NCI-H128 (cell line): ENCODE measurements around the gene ETV7.

Experiments
- DNase-seq: peaks from one replicate; lab custom pipeline; 2025; ENCODE audit not compliant: unreplicated experiment; lab: John Stamatoyannopoulos, UW

Gene ETV7

DNA sequence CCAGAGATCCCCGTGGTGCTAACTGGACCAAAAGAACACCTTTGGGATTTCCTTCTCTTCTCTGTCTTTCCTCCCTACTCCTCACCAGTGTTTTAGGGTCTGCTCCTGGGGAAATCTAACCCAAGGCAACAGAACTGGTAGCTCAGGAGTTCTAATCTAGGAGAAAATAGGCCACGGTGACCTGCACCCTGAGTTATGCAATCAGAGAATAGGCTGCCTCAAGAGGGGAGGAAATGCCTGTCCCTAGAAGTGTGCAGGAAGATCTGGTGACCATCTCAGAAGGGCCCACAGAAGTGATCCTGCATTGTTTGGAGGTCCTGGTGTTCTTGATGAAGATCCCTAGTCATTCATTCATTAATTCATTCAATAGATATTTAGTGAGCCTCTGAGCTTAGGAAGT lies 3.4 kb downstream of the ETV7 start:
- no peak for DNase-seq

DNA sequence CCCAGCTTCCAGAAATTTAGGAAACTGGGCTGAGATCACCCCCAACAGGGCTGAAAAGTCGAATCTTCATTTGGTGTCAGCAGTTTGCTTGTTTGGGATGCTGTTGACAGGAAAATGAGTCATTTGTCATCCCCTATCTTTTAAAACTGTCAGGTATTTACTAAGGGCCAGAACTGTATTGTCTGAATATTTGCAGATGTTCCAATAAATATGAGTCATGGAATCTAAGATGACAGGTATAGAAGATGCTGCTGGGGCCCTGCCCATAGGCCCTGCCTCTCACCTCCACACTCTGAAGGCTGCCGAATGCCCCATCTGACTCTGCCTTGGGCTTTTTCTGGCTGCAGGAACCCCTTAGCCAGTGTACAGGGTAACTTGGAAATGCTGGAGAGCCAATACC lies 3.9 kb downstream of the ETV7 start:
- no peak for DNase-seq

DNA sequence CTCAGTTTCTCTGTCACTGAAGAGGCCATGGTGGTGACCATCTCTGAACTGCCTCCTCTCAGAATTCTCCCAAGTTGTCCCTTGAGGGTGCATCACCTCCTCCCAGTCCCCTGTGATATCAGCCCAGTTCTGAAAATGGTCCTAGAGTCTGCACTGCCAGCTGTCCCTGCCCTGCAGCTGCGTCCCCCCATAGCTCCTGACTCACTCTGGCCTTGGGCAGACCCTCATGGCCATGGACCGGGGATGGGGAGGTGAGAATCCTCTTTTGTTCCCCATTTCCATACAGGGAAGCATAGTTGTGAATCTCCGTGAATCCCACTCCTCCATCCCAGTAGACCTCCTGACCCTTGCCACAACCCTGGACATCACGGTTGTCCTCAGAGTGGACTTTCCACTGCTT lies 4.5 kb downstream of the ETV7 start:
- DNase-seq = no peak

DNA sequence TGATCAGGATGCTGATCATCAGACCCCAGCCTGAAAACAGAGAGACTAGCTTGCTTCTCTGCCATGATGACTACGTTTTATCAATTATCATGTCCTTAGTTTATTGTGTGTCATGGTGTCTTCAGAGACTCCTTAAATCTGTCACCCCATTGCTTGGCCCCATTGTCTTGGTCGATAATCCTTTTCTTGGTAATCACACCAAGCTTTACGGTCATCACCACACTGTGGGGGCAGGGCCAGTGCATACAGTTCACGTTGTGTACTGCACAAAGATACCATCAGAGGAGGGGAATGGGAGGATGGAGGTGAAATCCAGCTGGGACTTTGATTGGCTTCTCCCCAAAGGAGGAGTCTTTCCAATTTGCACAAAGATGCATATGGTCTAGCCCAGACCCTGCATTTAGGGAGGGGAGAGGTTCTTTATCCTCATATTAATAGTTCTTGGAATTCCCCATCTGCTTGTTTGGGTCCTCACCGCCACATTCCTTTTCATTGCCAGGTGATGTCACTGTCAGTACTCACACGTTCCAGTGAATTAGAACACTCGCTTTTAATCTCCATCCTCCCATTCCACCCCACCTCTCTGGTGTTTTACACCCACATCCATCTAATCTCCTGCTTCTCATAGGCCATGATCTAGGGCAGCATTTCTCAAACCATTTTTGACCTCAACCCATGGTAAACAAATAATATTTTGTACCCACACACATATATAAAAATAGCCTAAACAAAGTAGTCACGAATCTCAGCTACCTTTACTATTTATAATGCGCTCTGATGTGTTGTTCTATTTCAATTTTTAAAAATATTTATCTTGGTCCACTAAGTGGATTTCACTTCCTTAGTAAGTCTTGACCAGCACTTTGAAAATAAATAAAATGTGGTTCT lies 5.7 kb downstream of the ETV7 start:
- no peak for DNase-seq

DNA sequence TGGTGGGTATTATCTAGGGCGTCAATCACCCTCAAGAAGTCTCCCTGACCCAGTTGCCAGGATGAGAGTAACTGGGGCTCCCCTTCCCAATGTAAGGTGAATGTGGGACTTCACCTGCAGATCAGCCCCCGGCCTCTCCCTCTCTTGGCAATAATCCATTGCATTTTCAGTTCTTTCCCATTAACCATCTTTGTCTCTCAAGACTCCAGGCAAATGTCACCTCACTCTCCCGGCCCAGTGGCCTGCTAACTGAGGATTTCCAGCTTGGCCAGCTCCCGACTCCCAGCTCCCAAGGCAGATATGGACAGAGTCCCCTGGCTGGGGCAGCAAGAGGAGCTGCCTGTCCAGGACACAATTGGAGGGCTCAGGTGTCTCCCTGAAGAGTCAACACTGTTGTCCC lies 7.3 kb downstream of the ETV7 start:
- DNase-seq = no peak

DNA sequence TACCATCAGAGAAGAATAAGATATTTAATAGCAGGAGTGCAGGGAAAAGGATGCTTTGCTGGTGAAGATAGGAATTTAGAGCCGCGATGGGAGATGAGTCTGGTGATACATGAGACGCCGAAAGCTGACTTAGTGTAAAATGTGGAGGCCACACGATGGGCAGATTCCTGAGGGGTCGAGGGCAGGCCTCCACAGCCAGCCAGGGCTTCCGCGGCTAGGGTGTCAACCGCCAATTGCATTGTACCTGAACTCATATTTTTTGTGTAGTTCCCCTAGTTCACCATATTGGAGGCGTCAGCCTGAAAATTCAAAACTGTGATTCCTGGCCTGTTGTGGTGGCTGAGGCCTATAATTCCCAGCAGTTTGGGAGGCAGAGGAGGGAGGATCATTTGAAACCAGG lies 8.5 kb downstream of the ETV7 start:
- no peak for DNase-seq

DNA sequence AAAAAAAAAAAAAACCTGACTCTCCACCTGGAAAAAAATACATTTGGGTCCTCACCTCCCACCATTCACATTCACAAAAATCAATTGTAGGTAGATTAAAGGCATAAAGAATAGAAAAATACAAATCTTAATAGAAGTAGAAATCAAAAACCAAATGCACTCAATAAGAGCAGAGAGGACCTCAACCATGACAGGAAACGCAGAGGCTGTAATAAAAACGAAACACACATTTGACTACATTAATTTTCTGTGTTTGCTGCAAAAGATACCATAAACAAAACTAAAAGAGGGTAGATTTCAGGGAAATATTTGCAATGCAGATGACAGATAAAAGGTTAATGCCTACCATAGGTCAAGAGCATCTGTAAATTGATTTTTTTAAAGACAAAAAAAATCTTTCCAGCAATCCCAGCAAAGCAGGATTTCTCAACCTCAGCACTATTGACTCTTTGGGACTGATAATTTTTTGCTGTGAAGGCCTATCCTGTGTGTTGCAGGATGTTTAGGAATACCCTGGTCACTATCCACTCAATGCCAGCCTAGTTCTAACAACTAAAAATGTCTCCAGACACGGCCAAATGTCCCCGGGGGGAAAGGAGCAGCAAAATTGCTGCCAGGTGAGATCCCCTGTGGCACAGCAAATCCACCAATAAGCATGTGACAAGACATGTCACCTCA lies 9.1 kb downstream of the ETV7 start:
- no peak for DNase-seq

DNA sequence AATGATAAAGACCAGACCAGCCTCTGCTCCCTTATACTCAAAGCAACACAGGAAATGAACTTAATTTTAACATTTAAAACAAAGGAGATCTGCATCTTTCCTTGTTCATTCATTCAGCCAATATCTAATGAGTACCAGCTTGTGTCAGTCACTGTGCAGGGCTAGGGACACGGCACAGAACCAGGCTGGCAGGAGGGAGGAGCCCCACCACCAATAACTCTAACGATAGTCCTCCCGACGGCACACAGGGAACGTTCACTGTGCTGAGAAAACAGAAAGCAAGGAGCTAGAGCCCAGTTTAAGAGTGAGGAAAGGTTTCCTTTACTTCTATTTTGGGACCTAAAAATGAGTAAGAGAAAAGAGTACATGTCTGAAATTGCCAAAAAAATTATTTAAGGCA lies 9.9 kb downstream of the ETV7 start:
- no peak for DNase-seq

DNA sequence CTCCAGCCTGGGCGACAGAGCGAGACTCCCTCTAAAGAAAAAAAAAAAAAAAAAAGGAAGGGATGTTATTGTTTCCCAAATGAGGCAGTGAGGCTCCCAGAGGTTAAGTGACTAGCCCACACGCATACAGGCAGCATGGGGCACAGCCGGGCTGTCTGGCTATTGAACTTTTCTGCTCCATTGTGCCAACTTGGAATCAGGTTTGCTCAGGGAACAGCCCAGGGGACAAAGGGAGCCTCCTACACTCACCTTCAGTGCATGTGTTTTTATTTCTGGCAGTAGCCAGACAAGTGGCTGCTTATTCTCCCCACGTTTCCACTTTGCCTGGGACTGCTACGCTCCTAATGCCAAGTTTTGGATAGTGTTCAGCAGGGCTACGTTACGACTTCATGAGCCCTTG lies 10.7 kb downstream of the ETV7 start:
- DNase-seq = no peak

DNA sequence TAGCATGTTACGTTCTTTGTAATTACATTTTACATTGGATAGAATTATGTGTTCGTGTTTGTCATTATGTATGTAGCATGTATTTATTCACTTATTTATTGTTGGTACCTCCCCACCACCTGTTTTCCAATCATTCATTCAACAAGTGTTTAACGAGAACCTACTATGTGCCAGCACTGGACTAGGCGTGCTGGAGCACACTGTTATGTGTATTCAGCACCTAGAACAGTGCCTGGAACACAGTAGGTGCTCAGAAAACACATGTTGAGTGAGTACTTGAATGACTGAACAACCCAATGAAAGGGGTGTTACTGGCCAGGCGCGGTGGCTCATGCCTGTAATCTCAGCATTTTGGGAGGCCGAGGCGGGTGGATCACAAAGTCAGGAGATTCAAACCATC lies 11.3 kb downstream of the ETV7 start:
- DNase-seq = no peak

DNA sequence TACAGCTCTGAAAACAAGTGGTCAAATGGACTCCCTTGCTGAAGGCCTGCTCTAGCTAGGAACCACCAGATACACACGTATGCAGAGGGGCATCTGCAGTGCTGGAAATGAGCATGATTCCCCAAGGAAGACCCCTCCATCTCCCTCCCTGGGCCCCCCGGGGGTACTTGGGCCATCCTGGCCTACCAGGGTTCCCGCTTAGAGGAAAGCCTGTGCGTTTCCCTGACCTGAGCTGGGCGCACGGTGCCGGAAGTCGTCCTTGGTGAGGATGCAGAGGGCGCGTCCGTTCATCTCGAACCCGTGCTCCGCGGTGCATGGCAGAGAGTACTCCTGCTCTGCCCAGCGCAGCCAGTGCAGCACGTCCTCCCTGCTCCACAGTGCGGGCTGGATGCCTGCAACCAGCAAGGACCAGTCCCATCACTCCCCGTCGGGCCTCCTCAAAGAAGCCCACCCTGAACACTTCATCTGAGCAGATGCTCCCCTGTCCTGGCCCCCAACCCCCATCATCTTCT lies 11.8 kb downstream of the ETV7 start:
- DNase-seq = no peak

DNA sequence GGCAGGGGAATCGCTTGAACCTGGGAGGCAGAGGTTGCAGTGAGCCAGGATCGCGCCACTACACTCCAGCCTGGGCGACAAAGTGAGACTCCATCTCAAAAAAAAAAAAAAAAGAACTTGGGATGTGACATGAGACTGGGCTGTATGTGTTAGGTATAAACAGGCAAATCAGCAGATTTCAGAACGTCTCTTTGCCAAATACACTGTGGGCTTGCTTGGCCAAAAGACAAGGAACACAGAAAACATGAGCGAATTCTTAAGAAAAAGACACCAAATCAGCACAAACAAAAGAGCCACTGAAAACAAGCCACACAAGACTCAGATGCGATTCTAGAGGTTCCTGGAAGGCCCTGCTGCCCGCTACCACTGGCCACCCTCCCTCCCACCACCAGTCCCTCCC lies 12.5 kb downstream of the ETV7 start:
- DNase-seq = no peak

DNA sequence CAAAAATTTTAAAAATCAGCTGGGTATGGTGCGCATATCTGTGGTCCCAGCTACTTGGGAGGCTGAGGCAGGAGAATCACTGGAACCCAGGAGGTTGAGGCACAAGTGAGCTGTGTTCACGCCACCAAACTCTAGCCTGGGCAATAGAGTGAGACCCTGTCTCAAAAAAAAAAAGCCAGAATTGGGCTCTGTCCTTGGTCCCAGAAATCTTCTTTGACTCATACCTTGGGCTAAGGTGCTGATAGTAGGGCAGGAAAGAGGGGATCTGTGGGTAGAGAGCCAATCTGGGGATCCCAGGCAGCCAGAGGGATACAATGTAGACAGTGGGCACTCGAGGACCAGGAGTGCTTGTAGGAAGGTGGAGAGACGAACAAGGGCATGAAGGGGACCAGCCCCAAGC lies 13.3 kb downstream of the ETV7 start:
- no peak for DNase-seq

DNA sequence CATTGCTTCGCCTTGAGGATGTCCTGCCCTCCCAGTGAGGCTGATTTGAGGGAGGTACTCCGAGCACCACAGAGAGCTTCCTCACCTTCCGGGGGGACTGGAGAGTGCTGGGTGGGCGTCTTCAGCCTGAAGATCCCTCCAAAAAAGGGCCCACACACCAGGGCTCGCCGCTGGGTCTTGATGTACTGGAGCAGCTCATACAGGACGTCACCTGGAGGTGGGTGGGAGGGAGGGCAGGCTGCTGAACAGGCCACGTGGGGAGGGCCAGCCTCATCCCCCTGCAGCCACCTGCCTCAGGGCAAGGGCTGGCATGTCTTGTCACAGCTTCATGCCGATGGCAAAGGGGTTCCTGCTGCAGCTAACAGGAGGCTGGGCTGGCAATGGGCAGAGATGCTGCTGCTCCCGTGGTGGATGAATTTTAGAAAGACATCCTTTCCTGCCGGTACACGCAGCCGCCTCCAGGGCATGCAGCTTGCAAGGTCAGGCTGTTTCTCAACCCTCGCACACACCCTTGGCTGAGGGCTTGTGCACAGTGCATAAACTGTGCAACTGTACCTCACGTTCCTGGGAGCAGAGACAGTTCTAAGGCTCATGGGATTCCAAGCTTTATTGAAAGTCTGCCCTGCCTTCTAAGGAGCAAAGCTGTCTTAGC lies 14.0 kb downstream of the ETV7 start:
- no peak for DNase-seq

DNA sequence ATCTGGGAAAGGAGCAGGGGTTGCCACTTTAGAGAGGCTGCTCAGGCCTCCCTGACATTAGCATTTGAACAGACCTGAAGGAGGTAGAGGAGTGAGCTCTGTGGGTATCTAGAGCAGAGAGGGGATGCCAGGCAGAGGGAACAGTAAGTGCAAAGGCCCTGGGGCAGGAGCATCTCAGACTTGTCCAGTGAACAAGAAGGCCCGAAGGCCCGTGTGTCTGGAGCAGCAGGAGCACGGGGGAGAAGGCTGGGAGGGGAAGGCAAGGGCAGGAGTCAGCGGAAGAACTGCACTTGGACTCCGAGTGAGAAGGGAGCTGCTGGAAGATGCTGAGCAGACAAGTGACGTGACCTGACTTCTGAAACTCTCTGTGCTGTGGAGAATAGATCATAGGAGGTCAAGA lies 15.4 kb downstream of the ETV7 start:
- DNase-seq = no peak

DNA sequence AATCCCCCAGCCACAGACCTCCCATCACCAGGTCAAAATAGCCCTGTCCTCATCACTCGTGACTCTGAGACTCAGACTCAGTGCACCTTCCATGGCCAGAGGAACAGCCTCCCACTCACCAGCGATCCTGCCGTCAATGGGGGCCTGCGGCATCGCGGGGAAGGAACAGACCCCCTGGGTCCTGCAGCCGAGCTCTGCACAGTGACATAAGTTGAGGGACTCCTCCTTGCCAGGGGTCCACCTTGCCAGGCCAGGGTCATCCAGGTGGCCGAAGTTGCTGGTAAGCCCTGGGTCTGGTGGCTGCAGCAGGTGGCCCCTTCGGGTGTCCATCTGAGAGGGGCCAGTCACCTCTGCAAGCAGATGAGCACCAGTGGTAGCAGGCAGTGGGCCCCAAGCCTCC lies 16.3 kb downstream of the ETV7 start:
- no peak for DNase-seq

DNA sequence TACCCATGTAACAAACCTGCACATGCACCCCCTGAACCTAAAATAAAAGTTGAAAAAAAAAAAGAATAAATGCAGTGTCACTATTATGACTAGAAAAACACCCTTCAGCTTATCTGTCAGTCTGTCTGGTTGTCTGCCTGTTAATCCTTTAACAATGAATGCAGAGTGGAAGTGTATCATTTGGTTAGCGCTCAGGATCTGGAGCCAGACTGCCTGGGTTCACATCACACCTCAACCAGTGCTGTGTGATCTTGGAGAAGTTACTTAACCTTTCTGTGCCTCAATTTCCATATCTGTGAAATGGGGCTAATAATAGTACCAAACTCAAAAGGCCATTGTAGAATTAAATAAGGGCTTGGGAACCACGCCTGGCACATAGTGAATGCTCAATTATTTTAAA lies 16.8 kb downstream of the ETV7 start:
- DNase-seq = no peak

DNA sequence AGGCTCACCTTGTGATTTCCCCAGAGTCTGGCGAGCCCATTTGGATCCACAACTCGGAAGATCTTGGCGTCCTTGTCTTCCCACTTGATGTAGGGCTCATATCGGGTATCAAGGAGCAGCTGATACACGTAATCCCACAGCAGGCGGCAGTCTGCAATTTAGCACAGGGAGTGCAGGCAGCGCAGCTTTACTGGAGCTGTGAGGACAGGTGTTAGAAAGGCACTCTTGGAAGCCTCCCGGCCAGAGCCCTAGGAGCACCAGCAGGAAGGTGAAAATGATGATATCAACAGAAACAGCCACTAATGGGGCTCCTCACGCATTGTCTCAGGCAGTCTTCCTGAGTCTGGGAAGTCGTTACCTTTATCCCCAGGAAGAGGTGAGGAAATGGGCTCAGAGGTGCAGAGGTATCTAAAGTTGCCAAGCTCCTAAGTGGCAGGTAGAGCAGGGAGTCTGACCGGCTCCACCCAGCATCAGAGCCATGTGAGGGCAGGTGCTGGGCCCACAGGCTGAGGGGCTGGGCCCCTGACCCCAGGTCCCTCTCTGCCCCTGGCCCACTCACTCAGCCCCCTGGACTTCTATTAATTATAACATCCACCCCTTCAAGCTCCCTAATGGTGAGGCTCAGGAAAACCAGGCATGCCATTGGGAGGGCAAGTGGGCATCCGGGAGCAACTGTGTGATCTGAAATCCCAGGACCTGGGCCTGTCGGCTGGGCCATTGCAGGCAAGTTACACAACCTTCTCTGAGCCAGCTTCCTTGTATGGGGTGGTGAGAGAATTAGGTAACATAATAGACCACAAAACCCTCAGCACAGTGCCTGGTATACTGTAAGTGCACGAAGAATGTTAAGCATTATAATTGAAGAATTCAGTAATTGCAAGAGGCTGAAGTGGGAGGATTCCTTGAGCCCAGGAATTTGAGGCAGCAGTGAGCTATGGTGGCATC lies 18.3 kb downstream of the ETV7 start:
- DNase-seq = peak; percentile 35

DNA sequence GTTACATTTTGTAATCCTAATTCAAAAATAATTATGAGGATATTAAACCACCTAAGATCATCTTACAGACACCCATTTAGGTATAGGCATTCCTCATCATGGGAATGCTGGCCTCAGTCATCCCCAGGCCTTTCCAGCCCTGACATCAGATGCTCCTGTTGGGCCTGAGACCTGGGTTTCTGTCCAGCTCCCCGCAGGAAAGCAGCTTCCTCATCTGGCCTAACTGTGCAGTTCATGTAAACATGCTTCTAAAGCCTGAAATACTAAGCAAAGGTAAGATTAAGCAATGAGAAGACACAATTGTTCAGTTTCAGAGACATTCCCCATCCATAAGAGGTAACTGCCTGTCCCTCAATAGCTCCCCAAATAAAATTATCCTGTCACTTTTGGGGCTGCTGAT lies 19.0 kb downstream of the ETV7 start:
- no peak for DNase-seq

DNA sequence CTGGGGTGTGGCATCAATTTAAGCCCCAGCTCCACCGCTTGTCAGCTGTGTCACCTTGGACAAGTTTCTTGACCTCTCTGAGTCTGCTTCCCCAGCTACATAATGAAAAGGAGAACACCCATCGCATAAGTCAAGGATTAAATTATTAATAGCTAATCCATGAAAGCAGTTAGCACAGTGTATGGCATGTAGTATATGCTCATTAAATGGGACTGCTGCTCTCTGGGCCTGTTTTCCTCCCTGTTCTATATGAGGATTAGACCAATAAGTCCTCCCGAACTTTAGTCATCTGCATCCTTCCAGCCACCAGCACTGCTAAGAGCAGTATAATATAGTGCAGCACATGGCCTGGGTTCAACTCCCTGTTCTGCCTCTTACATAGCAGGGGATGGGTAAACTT lies 19.7 kb downstream of the ETV7 start:
- no peak for DNase-seq
